GM21529 (cell line): ENCODE results near the gene RHOD.
A peak's percentile ranks its signal among the peaks of the same experiment; 100 is the strongest.

Experiments
- ATAC-seq: cut with Tn5 transposase; IDR thresholded peaks from one replicate; pipeline ENCODE4 v1.9.1; 2021; ENCODE audit not compliant: unreplicated experiment

RHOD gene

GRCh38 chr11:67056267-67057204, at the start of gene RHOD:
TSS of gene RHOD (plus strand) at chr11:67056847. CDS start at chr11:67056903, 56 bp downstream.
- no peak for ATAC-seq

GRCh38 chr11:67007126-67007525, 49.5 kb upstream of the RHOD start:
- ATAC-seq: no peak

- no peak for ATAC-seq
Observed at GRCh38 chr11:67010296-67010905, 46.2 kb upstream of the RHOD start.

GRCh38 chr11:67013511-67014045, 43.1 kb upstream of the RHOD start:
- no peak for ATAC-seq

GRCh38 chr11:67014343-67014742, 42.3 kb upstream of the RHOD start:
- ATAC-seq: no peak

- ATAC-seq: no peak
Observed at GRCh38 chr11:67015048-67015447, 41.6 kb upstream of the RHOD start.

- no peak for ATAC-seq
Observed at GRCh38 chr11:67016550-67016949, 40.1 kb upstream of the RHOD start.

- ATAC-seq: no peak
Observed at GRCh38 chr11:67020949-67021348, 35.7 kb upstream of the RHOD start.

GRCh38 chr11:67022341-67022933, 34.2 kb upstream of the RHOD start:
- no peak for ATAC-seq

- no peak for ATAC-seq
Observed at GRCh38 chr11:67022961-67023956, 33.4 kb upstream of the RHOD start, which contains the start of gene SYT12. TSS of gene SYT12 (plus strand) at chr11:67023134. CDS start at chr11:67030145, 7,011 bp downstream.

GRCh38 chr11:67023957-67024353, 32.7 kb upstream of the RHOD start:
- no peak for ATAC-seq

- no peak for ATAC-seq
Observed at GRCh38 chr11:67024410-67024809, 32.2 kb upstream of the RHOD start.

GRCh38 chr11:67024966-67025365, 31.7 kb upstream of the RHOD start:
- ATAC-seq: no peak

- no peak for ATAC-seq
Observed at GRCh38 chr11:67025750-67026149, 30.9 kb upstream of the RHOD start.

GRCh38 chr11:67026941-67027340, 29.7 kb upstream of the RHOD start:
- ATAC-seq: no peak

- no peak for ATAC-seq
Observed at GRCh38 chr11:67027483-67027930, 29.1 kb upstream of the RHOD start.

GRCh38 chr11:67027943-67028542, 28.6 kb upstream of the RHOD start:
- ATAC-seq: peak; percentile 62

GRCh38 chr11:67029146-67029545, 27.5 kb upstream of the RHOD start:
- ATAC-seq: no peak

- ATAC-seq: no peak
Observed at GRCh38 chr11:67030976-67031375, 25.7 kb upstream of the RHOD start.
